Upper lobe of left lung (tissue), 6 donors: ENCODE measurements around the gene GLRX3. TPM values are rescaled to one million over a fixed set of nuclear protein-coding genes. Genes with fewer than 3 reads are reported as not detected.

Source experiments
- ATAC-seq, 2 donors: fragments of 200-7000 bp; cut with Tn5 transposase; one replicate each; pipeline ENCODE4 v1.9.1; 2022; ENCODE audit warnings: mild to moderate bottlenecking in 2 of 2, moderate library complexity in 2 of 2; ENCODE audit not compliant: low FRiP score in 2 of 2
- DNase-seq, 2 donors: peaks; one replicate each; pipeline ENCODE4 v3.0.0-alpha.2; 2019 to 2020
- H3K27ac ChIP-seq, 4 donors: fragments of 200-600 bp; sonication (generic); one replicate each; pipeline ENCODE4 v1.5.1; 2016 to 2019
- H3K27me3 ChIP-seq, 4 donors: fragments of 200-600 bp; sonication (generic); one replicate each; pipeline ENCODE4 v1.5.1; 2017 to 2019
- H3K36me3 ChIP-seq, 4 donors: fragments of 200-600 bp; sonication (generic); one replicate each; pipeline ENCODE4 v1.5.1; 2016 to 2019
- H3K4me1 ChIP-seq, 4 donors: fragments of 200-600 bp; sonication (generic); one replicate each; pipeline ENCODE4 v1.5.1; 2018 to 2019
- H3K4me3 ChIP-seq, 4 donors: fragments of 200-600 bp; sonication (generic); one replicate each; pipeline ENCODE4 v1.5.1; 2017 to 2019; ENCODE audit warnings: mild to moderate bottlenecking in 2 of 4, moderate library complexity in 1 of 4
- H3K9me3 ChIP-seq, 4 donors: fragments of 200-600 bp; sonication (generic); one replicate each; pipeline ENCODE4 v1.5.1; 2018 to 2019
- CTCF ChIP-seq, 6 experiments: fragments of 450-650 bp in 4 of 6; fragments of 200-600 bp in 2 of 6; sonication (generic) in 2 of 6; IDR thresholded peaks; one replicate each; pipeline ENCODE4 v1.5.1; 2016 to 2019; ENCODE audit warnings: antibody characterized with exemption in 6 of 6
- EP300 ChIP-seq, 4 donors: sonication (generic); formaldehyde crosslinking; IDR thresholded peaks; one replicate each; pipeline ENCODE4 v1.5.1; 2017; ENCODE audit warnings: antibody characterized with exemption in 4 of 4, control low read depth in 2 of 4
- POLR2A ChIP-seq, 4 donors: fragments of 450-650 bp; IDR thresholded peaks; one replicate each; pipeline ENCODE4 v1.5.1; 2016 to 2017; ENCODE audit warnings: antibody characterized with exemption in 4 of 4, mild to moderate bottlenecking in 2 of 4
- POLR2AphosphoS5 ChIP-seq, 2 donors: sonication (generic); formaldehyde crosslinking; IDR thresholded peaks; one replicate each; pipeline ENCODE4 v1.5.1; 2017; ENCODE audit warnings: antibody characterized with exemption in 2 of 2
- WGBS, 2 donors: methylation state at CpG; one replicate each; pipeline ENCODE4 v1.1.5; 2017 to 2018; 5-methylcytosine and 5-hydroxymethylcytosine counted together
- total RNA-seq, 6 donors: library from RNA; depleted of rRNA in 4 of 6; stranded (reverse); fragments of >200 nt in 4 of 6; gene quantifications; one replicate each; pipeline versions ENCODE4 v1.1.0 to v1.2.1, GENCODE V29; 2016 to 2021
- donor health status: DM: no; HTN: no; CAD: no; lungs with moderate emphysema.
- donor health status: DM: no; HTN: yes; CAD: no; lungs with severe emphysema.

Gene GLRX3
- total RNA-seq, 6 donors from 2014 or later, result 21.8 to 64.2 (median 45.7) TPM

GRCh38 chr10:130109796-130110245 is 26.4 kb upstream of the GLRX3 start:
- Histone ChIP-seq H3K4me1 (peaks cover 10 to 26% (median 19%) of the 10 kb centered on the region in 4 donors), H3K9me3 (no peaks in the 10 kb centered on the region), H3K4me3 (peak overlapping the region; percentile 54 to 77 (median 72)), H3K27ac (peak overlapping the region; percentile 87 to 94 (median 93)), H3K27me3 (no peaks in the 10 kb centered on the region), H3K36me3 (peaks cover 0 to 5% (median 0%) of the 10 kb centered on the region in 4 donors)
- ATAC-seq (peak; percentile 59 to 80), DNase-seq (peak in 1 of 2 donors; percentile 63)
- WGBS, 2 donors, result 3% methylated on average over 9 of the region's 9 CpGs
- TF ChIP-seq POLR2A (IDR thresholded peaks at IDR 0.05) (no peak), CTCF (IDR thresholded peaks at IDR 0.05) (peak; percentile 60 to 78 (median 74)), EP300 (IDR thresholded peaks at IDR 0.05) (no peak), POLR2AphosphoS5 (IDR thresholded peaks at IDR 0.05) (no peak)

- peak; percentile 98 to 100 for DNase-seq
- Histone ChIP-seq H3K27ac (peak within 1 kb of the TSS; percentile 87 to 94 (median 93)), H3K4me3 (peak within 1 kb of the TSS; percentile 54 to 77 (median 72)), H3K27me3 (no peaks in the 10 kb centered on the region), H3K4me1 (peaks cover 10 to 26% (median 19%) of the 10 kb centered on the region in 4 donors), H3K9me3 (no peaks in the 10 kb centered on the region), H3K36me3 (peaks cover 0 to 5% (median 0%) of the 10 kb centered on the region in 4 donors)
- TF ChIP-seq EP300 (IDR thresholded peaks at IDR 0.05) (no peak), POLR2AphosphoS5 (IDR thresholded peaks at IDR 0.05) (peak; percentile 63 to 69), POLR2A (IDR thresholded peaks at IDR 0.05) (peak in 2 of 4 donors; percentile 69 to 91), CTCF (IDR thresholded peaks at IDR 0.05) (no peak)
- WGBS, 2 donors, result 0 to 1% methylated on average over 10 to 61 of the region's 71 CpGs
- peak; percentile 97 to 99 for ATAC-seq
Observed at GRCh38 chr10:130110246-130111112, 25.7 kb upstream of the GLRX3 start, which contains the start of gene C10orf143. Gene C10orf143 (minus strand): TSS chr10:130110830. CDS start chr10:130110772, 58 bp downstream.

- no peaks in the 10 kb centered on the region for H3K27me3 ChIP-seq
- H3K27ac ChIP-seq, result peak overlapping the region; percentile 87 to 94 (median 93)
- TF ChIP-seq POLR2A (IDR thresholded peaks at IDR 0.05), result peak in 3 of 4 donors; percentile 17 to 66 (median 37)
- TF ChIP-seq CTCF (IDR thresholded peaks at IDR 0.05), result no peak
- TF ChIP-seq POLR2AphosphoS5 (IDR thresholded peaks at IDR 0.05), result peak; percentile 65 to 73
- WGBS, 2 donors, result 2 to 17% methylated on average over 7 to 49 of the region's 49 CpGs
- DNase-seq, result peak; percentile 94 to 98
- H3K4me3 ChIP-seq, result peak overlapping the region; percentile 54 to 77 (median 72)
- peak; percentile 96 to 98 for ATAC-seq
- peaks cover 10 to 26% (median 19%) of the 10 kb centered on the region in 4 donors for H3K4me1 ChIP-seq
- H3K36me3 ChIP-seq, result no peaks in the 10 kb centered on the region
- no peaks in the 10 kb centered on the region for H3K9me3 ChIP-seq
Observed at GRCh38 chr10:130111113-130111851, 24.9 kb upstream of the GLRX3 start.

- no peaks in the 10 kb centered on the region for H3K36me3 ChIP-seq
- peaks cover 10 to 26% (median 19%) of the 10 kb centered on the region in 4 donors for H3K4me1 ChIP-seq
- peak overlapping the region; percentile 48 to 77 (median 72) for H3K4me3 ChIP-seq
- TF ChIP-seq CTCF (IDR thresholded peaks at IDR 0.05) (no peak), POLR2AphosphoS5 (IDR thresholded peaks at IDR 0.05) (no peak), POLR2A (IDR thresholded peaks at IDR 0.05) (no peak), EP300 (IDR thresholded peaks at IDR 0.05) (no peak)
- peak overlapping the region; percentile 87 to 94 (median 93) for H3K27ac ChIP-seq
- ATAC-seq (no peak), DNase-seq (no peak)
- no peaks in the 10 kb centered on the region for H3K27me3 ChIP-seq
- no peaks in the 10 kb centered on the region for H3K9me3 ChIP-seq
- 75 to 78% methylated on average over 6 of the region's 6 CpGs for WGBS, 2 donors
Observed at GRCh38 chr10:130111852-130112180, 24.4 kb upstream of the GLRX3 start.
